IMR-90 (cell line): ENCODE results near the gene ABCA7. TPM values are rescaled to one million over a fixed set of nuclear protein-coding genes. Genes with fewer than 3 reads are reported as not detected.
A peak's percentile ranks its signal among the peaks of the same experiment; 100 is the strongest.

Source experiments
- ATAC-seq: fragments of 200-7000 bp; cut with Tn5 transposase; 2 replicates; pipeline ENCODE4 v1.9.1; 2020; ENCODE audit warnings: low read depth, mild to moderate bottlenecking, moderate library complexity
- BruUV-seq: library from RNA; stranded (reverse); fragments of 400-500 nt; replicated peaks from 2 replicates; lab custom pipeline; 2021; lab: Mats Ljungman, UMichigan
- CTCF ChIA-PET: fragments of 300-600 bp; formaldehyde crosslinking; extraction: SDS; loops from one replicate; lab custom pipeline; 2021; ENCODE audit warnings: antibody characterized with exemption; lab: Yijun Ruan, JAX
- POLR2A ChIA-PET: fragments of 300-600 bp; sonication (Branson Sonifier 250); formaldehyde crosslinking; loops from one replicate; lab custom pipeline; 2022; ENCODE audit warnings: antibody characterized with exemption; ENCODE audit not compliant: unreplicated experiment; lab: Charles Lee
- DNase-seq: peaks from one replicate; pipeline ENCODE4 v3.0.0; 2013
- H2AFZ ChIP-seq: replicated peaks from 2 replicates; pipeline ENCODE3; 2013; ENCODE audit warnings: low read length, mild to moderate bottlenecking; ENCODE audit not compliant: poor library complexity
- H2AK5ac ChIP-seq: 2 replicates; pipeline ENCODE4 v1.6.1; 2013; ENCODE audit warnings: low read depth, low read length, inconsistent platforms
- H2AK9ac ChIP-seq: replicated peaks from 2 replicates; pipeline ENCODE3; 2013; ENCODE audit warnings: mild to moderate bottlenecking, low read depth, low read length, moderate library complexity; ENCODE audit not compliant: poor library complexity
- H2BK120ac ChIP-seq: 2 replicates; pipeline ENCODE4 v1.6.1; 2013; ENCODE audit warnings: low read depth, low read length, inconsistent platforms
- H2BK15ac ChIP-seq: 3 replicates; pipeline ENCODE4 v1.6.1; 2013; ENCODE audit warnings: low read depth, low read length, inconsistent platforms
- H2BK20ac ChIP-seq: 2 replicates; pipeline ENCODE4 v1.6.1; 2013; ENCODE audit warnings: low read depth, mild to moderate bottlenecking, inconsistent platforms, low read length, moderate library complexity
- H2BK5ac ChIP-seq: 2 replicates; pipeline ENCODE4 v1.6.1; 2013; ENCODE audit warnings: mild to moderate bottlenecking, low read depth, low read length, inconsistent platforms; ENCODE audit not compliant: poor library complexity, severe bottlenecking
- H3K14ac ChIP-seq: replicated peaks from 2 replicates; pipeline ENCODE4 v1.6.1; 2013; ENCODE audit warnings: low read depth, low read length, inconsistent platforms
- H3K18ac ChIP-seq: 2 replicates; pipeline ENCODE4 v1.6.1; 2013; ENCODE audit warnings: low read depth, low read length, control low read depth
- H3K23ac ChIP-seq: 2 replicates; pipeline ENCODE4 v1.6.1; 2013; ENCODE audit warnings: low read depth, low read length, inconsistent platforms
- H3K27ac ChIP-seq: 2 replicates; pipeline ENCODE4 v1.5.1; 2013; ENCODE audit warnings: mild to moderate bottlenecking, control low read depth, low read length; ENCODE audit not compliant: insufficient read depth
- H3K27me3 ChIP-seq: 2 replicates; pipeline ENCODE4 v1.6.1; 2013; ENCODE audit warnings: low read length; ENCODE audit not compliant: control insufficient read depth, insufficient read depth
- H3K36me3 ChIP-seq: 2 replicates; pipeline ENCODE4 v1.6.1; 2013; ENCODE audit warnings: low read length, mixed read lengths; ENCODE audit not compliant: control insufficient read depth, insufficient read depth
- H3K4ac ChIP-seq: 2 replicates; pipeline ENCODE4 v1.6.1; 2013; ENCODE audit warnings: low read depth, low read length, inconsistent platforms
- H3K4me1 ChIP-seq: 2 replicates; pipeline ENCODE4 v1.6.1; 2013; ENCODE audit warnings: low read length, mixed read lengths; ENCODE audit not compliant: control insufficient read depth, insufficient read depth
- H3K4me2 ChIP-seq: 2 replicates; pipeline ENCODE4 v1.6.1; 2013; ENCODE audit warnings: low read depth, mild to moderate bottlenecking, control low read depth, low read length, moderate library complexity
- H3K4me3 ChIP-seq: 2 replicates; pipeline ENCODE4 v1.5.1; 2013; ENCODE audit warnings: low read depth, mild to moderate bottlenecking, control low read depth, low read length, moderate library complexity; ENCODE audit not compliant: insufficient read depth
- H3K56ac ChIP-seq: 2 replicates; pipeline ENCODE4 v1.6.1; 2013; ENCODE audit warnings: low read length, inconsistent platforms; ENCODE audit not compliant: insufficient read depth; ENCODE audit errors: extremely low read depth
- H3K79me1 ChIP-seq, 2 experiments: 2 replicates each; pipeline ENCODE4 v1.6.1; 2013; ENCODE audit warnings: low read length in 2 of 2, inconsistent platforms in 1 of 2, low read depth in 1 of 2
- H3K9ac ChIP-seq: 2 replicates; pipeline ENCODE4 v1.6.1; 2013; ENCODE audit warnings: low read depth, low read length, control low read depth
- H3K9me1 ChIP-seq: 2 replicates; pipeline ENCODE4 v1.6.1; 2013; ENCODE audit warnings: low read length, inconsistent platforms; ENCODE audit not compliant: insufficient read depth
- H3K9me3 ChIP-seq: 2 replicates; pipeline ENCODE4 v1.6.1; 2013; ENCODE audit warnings: low read length; ENCODE audit not compliant: control insufficient read depth, insufficient read depth
- H4K20me1 ChIP-seq: 2 replicates; pipeline ENCODE4 v1.6.1; 2013; ENCODE audit warnings: low read length, inconsistent platforms; ENCODE audit not compliant: insufficient read depth
- H4K5ac ChIP-seq: 2 replicates; pipeline ENCODE4 v1.6.1; 2013; ENCODE audit warnings: mild to moderate bottlenecking, low read depth, low read length, control low read depth
- H4K8ac ChIP-seq, 2 experiments: 2 replicates each; pipeline ENCODE4 v1.6.1; 2013; ENCODE audit warnings: low read depth in 2 of 2, low read length in 2 of 2, control low read depth in 1 of 2, inconsistent platforms in 1 of 2
- H4K91ac ChIP-seq: 2 replicates; pipeline ENCODE4 v1.6.1; 2013; ENCODE audit warnings: low read depth, low read length, inconsistent platforms; ENCODE audit not compliant: insufficient read depth
- CEBPB ChIP-seq: IDR thresholded peaks from 2 replicates; pipeline ENCODE4 v1.6.1; 2012; ENCODE audit warnings: low read depth, low read length, improper control_type of control experiment
- CHD1 ChIP-seq: IDR thresholded peaks from 2 replicates; pipeline ENCODE4 v1.6.1; 2012; ENCODE audit warnings: low read depth, low read length, improper control_type of control experiment
- CTCF ChIP-seq: conservative IDR thresholded peaks from 2 replicates; pipeline ENCODE4 v1.5.1; 2012; ENCODE audit warnings: mild to moderate bottlenecking, low read depth, low read length, improper control_type of control experiment
- FOS ChIP-seq: fragments of 150-350 bp; IDR thresholded peaks from 2 replicates; pipeline ENCODE4 v1.6.1; 2016; ENCODE audit warnings: low read depth, low read length
- MAZ ChIP-seq: IDR thresholded peaks from 2 replicates; pipeline ENCODE4 v1.6.1; 2012; ENCODE audit warnings: low read depth, mild to moderate bottlenecking, low read length, improper control_type of control experiment, moderate library complexity, borderline replicate concordance
- MXI1 ChIP-seq: IDR thresholded peaks from 2 replicates; pipeline ENCODE4 v1.6.1; 2012; ENCODE audit warnings: low read depth, mild to moderate bottlenecking, low read length, moderate library complexity, borderline replicate concordance
- NFE2L2 ChIP-seq: fragments of 150-350 bp; IDR thresholded peaks from 2 replicates; pipeline ENCODE4 v1.6.1; 2016; ENCODE audit warnings: low read depth, mild to moderate bottlenecking, low read length
- POLR2A ChIP-seq: IDR thresholded peaks from 2 replicates; pipeline ENCODE4 v1.6.1; 2012; ENCODE audit warnings: mild to moderate bottlenecking, low read depth, low read length
- RAD21 ChIP-seq: IDR thresholded peaks from 2 replicates; pipeline ENCODE4 v1.6.1; 2012; ENCODE audit warnings: low read length, improper control_type of control experiment
- RCOR1 ChIP-seq: IDR thresholded peaks from 2 replicates; pipeline ENCODE4 v1.6.1; 2012; ENCODE audit warnings: mild to moderate bottlenecking, low read length, improper control_type of control experiment; ENCODE audit not compliant: insufficient replicate concordance
- RFX5 ChIP-seq: IDR thresholded peaks from 2 replicates; pipeline ENCODE4 v1.8.0; 2012; ENCODE audit warnings: low read depth, mild to moderate bottlenecking, low read length, moderate library complexity
- SMC3 ChIP-seq: fragments of 150-350 bp; IDR thresholded peaks from 2 replicates; pipeline ENCODE4 v1.6.1; 2016; ENCODE audit warnings: low read depth, mild to moderate bottlenecking, antibody characterized with exemption, low read length, moderate library complexity
- USF2 ChIP-seq: fragments of 150-350 bp; IDR thresholded peaks from 2 replicates; pipeline ENCODE4 v1.6.1; 2017; ENCODE audit warnings: mild to moderate bottlenecking, antibody characterized with exemption, low read length, low read depth
- WGBS, 2 experiments: methylation state at CpG; one replicate each; pipeline versions ENCODE4 v1.1.5 to v1.1.7; 2013; ENCODE audit warnings: missing lambda C conversion rate in 2 of 2; ENCODE audit not compliant: insufficient read length in 1 of 2; ENCODE audit errors: extremely low coverage in 2 of 2; 5-methylcytosine and 5-hydroxymethylcytosine counted together
- dilution Hi-C: fragments of 300-500 bp; cut with HindIII; formaldehyde crosslinking; loops from one replicate; pipeline ENCODE4 v1.14.3; 2018; ENCODE audit warnings: low sequenced_read_pairs; ENCODE audit not compliant: unreplicated experiment
- in situ Hi-C: fragments of 300-500 bp; cut with MboI; formaldehyde crosslinking; loops from 3 replicates; pipeline ENCODE4 v1.14.3; 2019; ENCODE audit warnings: low sequenced_read_pairs, inconsistent platforms, mixed read lengths
- intact Hi-C: fragments of 100-400 bp; cut with micrococcal nuclease; formaldehyde crosslinking; loops from 2 replicates; pipeline ENCODE4 v1.10.0; 2022
- polyA plus RNA-seq, 3 experiments: library from polyadenylated mRNA; depleted of rRNA; stranded (reverse); fragments of >200 nt; gene quantifications; 2 replicates each; pipeline ENCODE4 v1.2.3, GENCODE V29; 2012; ENCODE audit warnings: low replicate concordance in 1 of 3
- total RNA-seq: library from RNA; depleted of rRNA; stranded (reverse); fragments of >200 nt; gene quantifications from 2 replicates; pipeline ENCODE4 v1.2.3, GENCODE V29; 2012
- TF ChIP-seq, protein P1 (sequence below): fragments of 150-350 bp; IDR thresholded peaks from 2 replicates; pipeline ENCODE4 v1.6.1; 2016; ENCODE audit warnings: low read depth, mild to moderate bottlenecking, low read length, moderate library complexity, borderline replicate concordance

The ABCA7 gene
- total and polyA plus RNA-seq, 2 of the 4 experiments (the other 2 are of a cell fraction), result 0.36 to 3.3 TPM

DNA sequence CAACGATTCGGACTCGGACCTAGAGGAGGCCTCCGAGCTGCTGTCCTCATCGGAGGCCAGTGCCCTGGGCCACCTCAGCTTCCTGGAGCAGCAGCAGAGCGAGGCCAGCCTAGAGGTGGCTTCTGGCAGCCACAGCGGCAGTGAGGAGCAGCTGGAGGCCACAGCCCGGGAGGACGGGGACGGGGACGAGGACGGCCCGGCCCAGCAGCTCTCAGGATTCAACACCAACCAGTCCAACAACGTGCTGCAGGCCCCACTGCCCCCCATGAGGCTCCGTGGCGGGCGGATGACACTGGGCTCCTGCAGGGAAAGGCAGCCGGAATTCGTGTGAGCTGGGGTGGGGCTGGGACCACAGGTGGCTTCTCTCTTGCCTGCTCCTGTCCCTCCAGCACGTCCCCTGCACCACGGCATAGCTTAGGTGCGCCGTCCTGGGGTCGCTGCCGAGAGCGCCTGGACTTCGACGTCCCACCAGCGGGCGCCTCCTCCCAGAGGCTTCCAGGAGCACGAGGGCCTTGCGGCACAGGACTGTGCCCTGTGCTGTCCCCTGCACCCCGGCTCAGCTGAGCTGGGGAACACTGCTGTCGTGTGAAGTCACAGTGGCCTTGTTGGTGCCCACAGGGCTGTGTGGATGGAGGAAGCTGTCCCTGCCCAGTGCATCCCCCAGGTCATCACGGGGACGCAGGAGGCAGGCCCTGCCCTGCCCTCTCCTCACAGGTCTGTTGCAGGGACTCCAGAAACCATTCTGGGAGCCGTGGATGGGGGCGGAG is 46.0 kb downstream of the ABCA7 start:
- Histone ChIP-seq H3K14ac (no peak overlapping the region), H4K91ac (no peak overlapping the region), H4K5ac (no peak overlapping the region), H3K36me3 (peaks cover 28% of the 10 kb centered on the region), H3K18ac (no peak overlapping the region), H3K4me3 (no peak overlapping the region), H2BK20ac (no peak overlapping the region), H2AK5ac (no peak overlapping the region), H2AFZ (peak overlapping the region; percentile 43), H3K4me2 (no peak overlapping the region), H3K56ac (no peak overlapping the region), H3K27me3 (no peaks in the 10 kb centered on the region), H2BK5ac (no peak overlapping the region), H4K8ac (no peak overlapping the region), H3K27ac (no peak overlapping the region), H3K9me3 (no peaks in the 10 kb centered on the region), H3K23ac (no peak overlapping the region), H4K20me1 (peaks cover 10% of the 10 kb centered on the region; the same call in 1 of the 2 replicates), H2BK120ac (no peak overlapping the region), H2BK15ac (no peak overlapping the region), H3K4ac (no peak overlapping the region), H3K9ac (no peak overlapping the region), H3K9me1 (no peaks in the 10 kb centered on the region), H3K4me1 (no peaks in the 10 kb centered on the region), H2AK9ac (peak overlapping the region; percentile 50), H3K79me1 (no peaks in the 10 kb centered on the region; a peak in 1 of 4 replicates)
- POLR2A ChIA-PET, result interaction anchor here (0.5 kb wide), 1 partner anchor 100 kb away, joined by 5 read pairs; no protein-coding TSS in a partner anchor
- in situ Hi-C loops (no loop called here), intact Hi-C loops (no loop called here), dilution Hi-C loops (no loop called here)
- whole genome bisulfite sequencing, 2 experiments, result 85% methylated on average over 16 of the region's 38 CpGs; no CpG with 5 or more reads in 1 of the 2 experiments
- ATAC-seq (no peak; the same call in 1 of the 2 replicates), DNase-seq (no peak)
- BruUV-seq, result no TSS peak
- CTCF ChIA-PET, result interaction anchor here (1.2 kb wide), 1 partner anchor 28 kb away, joined by 4 read pairs; no protein-coding TSS in a partner anchor
- TF ChIP-seq MAZ, result no peak
- no peak for TF ChIP-seq MXI1
- TF ChIP-seq CEBPB, result no peak
- no peak for TF ChIP-seq RAD21
- no peak for TF ChIP-seq FOS
- TF ChIP-seq RFX5, result no peak
- no peak for TF ChIP-seq NFE2L2
- TF ChIP-seq RCOR1, result no peak
- TF ChIP-seq SMC3, result no peak
- TF ChIP-seq, protein P1, sequence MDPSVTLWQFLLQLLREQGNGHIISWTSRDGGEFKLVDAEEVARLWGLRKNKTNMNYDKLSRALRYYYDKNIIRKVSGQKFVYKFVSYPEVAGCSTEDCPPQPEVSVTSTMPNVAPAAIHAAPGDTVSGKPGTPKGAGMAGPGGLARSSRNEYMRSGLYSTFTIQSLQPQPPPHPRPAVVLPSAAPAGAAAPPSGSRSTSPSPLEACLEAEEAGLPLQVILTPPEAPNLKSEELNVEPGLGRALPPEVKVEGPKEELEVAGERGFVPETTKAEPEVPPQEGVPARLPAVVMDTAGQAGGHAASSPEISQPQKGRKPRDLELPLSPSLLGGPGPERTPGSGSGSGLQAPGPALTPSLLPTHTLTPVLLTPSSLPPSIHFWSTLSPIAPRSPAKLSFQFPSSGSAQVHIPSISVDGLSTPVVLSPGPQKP, result no peak
- no peak for TF ChIP-seq POLR2A
- no peak for TF ChIP-seq CHD1
- TF ChIP-seq CTCF, result no peak
- TF ChIP-seq USF2, result no peak
